ENCODE results near the gene MTCL1.

DNA sequence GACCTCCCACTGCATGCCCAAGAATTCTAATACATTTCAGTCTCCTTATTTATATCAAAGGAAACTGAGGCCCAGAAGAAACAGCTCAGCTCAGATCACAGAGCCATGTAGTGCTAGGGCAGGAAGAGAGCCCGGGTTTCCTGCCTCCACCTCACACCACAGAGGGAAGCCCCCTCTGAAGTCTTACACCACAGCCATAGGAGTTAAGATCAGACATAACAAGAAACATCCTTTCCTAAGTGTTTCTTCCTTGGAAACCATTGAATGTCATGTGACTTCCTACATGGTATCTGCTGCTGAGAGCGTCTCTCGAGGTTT, 102.1 kb downstream of the MTCL1 start:
- no peak for TF ChIP-seq FOXK2 (IDR thresholded peaks at IDR 0.05)
- TF ChIP-seq NFRKB (IDR thresholded peaks at IDR 0.05), result no peak
- TF ChIP-seq SP1 (IDR thresholded peaks at IDR 0.05), result no peak
- TF ChIP-seq, protein P1, sequence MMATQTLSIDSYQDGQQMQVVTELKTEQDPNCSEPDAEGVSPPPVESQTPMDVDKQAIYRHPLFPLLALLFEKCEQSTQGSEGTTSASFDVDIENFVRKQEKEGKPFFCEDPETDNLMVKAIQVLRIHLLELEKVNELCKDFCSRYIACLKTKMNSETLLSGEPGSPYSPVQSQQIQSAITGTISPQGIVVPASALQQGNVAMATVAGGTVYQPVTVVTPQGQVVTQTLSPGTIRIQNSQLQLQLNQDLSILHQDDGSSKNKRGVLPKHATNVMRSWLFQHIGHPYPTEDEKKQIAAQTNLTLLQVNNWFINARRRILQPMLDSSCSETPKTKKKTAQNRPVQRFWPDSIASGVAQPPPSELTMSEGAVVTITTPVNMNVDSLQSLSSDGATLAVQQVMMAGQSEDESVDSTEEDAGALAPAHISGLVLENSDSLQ (IDR thresholded peaks at IDR 0.05), result no peak
- no peak for TF ChIP-seq ELF4 (IDR thresholded peaks at IDR 0.05)
- TF ChIP-seq FOXM1 (IDR thresholded peaks at IDR 0.05; ENCODE audit: borderline replicate concordance), result no peak
- no peak for TF ChIP-seq BHLHE40 (IDR thresholded peaks at IDR 0.05; ENCODE audit: borderline replicate concordance)
- no peak for TF ChIP-seq SUZ12 (IDR thresholded peaks at IDR 0.05)
